Activated CD8-positive, alpha-beta T cell treated with anti-CD3 and anti-CD28 coated beads for 36 hours (primary cell): Measurements from ENCODE around the gene TGM6. TPM values are rescaled to one million over a fixed set of nuclear protein-coding genes. Genes with fewer than 3 reads are reported as not detected.

Experiments
- ATAC-seq: fragments of 200-7000 bp; cut with Tn5 transposase; one replicate; pipeline ENCODE4 v1.10.0; 2021; ENCODE audit warnings: mild to moderate bottlenecking, moderate library complexity
- CTCF ChIA-PET: fragments of 350-600 bp; sonication (Branson Sonifier 250); formaldehyde crosslinking; loops from one replicate; lab custom pipeline; 2021; ENCODE audit warnings: antibody characterized with exemption; lab: Charles Lee
- POLR2A ChIA-PET: fragments of 350-600 bp; sonication (Branson Sonifier 250); formaldehyde crosslinking; loops from one replicate; lab custom pipeline; 2021; ENCODE audit warnings: antibody characterized with exemption; lab: Charles Lee
- DNase-seq: peaks from one replicate; pipeline ENCODE4 v3.0.0-alpha.2; 2020
- H3K27ac Mint-ChIP-seq: one replicate; pipeline ENCODE4 v1.8.0; 2021; ENCODE audit warnings: mild to moderate bottlenecking, mixed read lengths
- H3K27me3 Mint-ChIP-seq: one replicate; pipeline ENCODE4 v1.8.0; 2021; ENCODE audit warnings: mixed read lengths
- H3K36me3 Mint-ChIP-seq: one replicate; pipeline ENCODE4 v1.8.0; 2021; ENCODE audit warnings: low read depth, mixed read lengths
- H3K4me1 Mint-ChIP-seq: one replicate; pipeline ENCODE4 v1.8.0; 2021; ENCODE audit warnings: low read depth, mixed read lengths
- H3K4me3 Mint-ChIP-seq: one replicate; pipeline ENCODE4 v1.8.0; 2021; ENCODE audit warnings: mild to moderate bottlenecking, moderate library complexity, mixed read lengths
- H3K9me3 Mint-ChIP-seq: one replicate; pipeline ENCODE4 v1.8.0; 2021; ENCODE audit warnings: mixed read lengths
- intact Hi-C: fragments of 100-400 bp; cut with micrococcal nuclease; formaldehyde crosslinking; loops from one replicate; pipeline ENCODE4 v1.10.0; 2022
- total RNA-seq, 2 experiments: library from RNA; stranded (reverse); gene quantifications; one replicate each; pipeline ENCODE4 v1.2.3, GENCODE V29; 2021
- TF ChIP-seq, protein P1 (sequence below): fragments of 200-600 bp; IDR thresholded peaks from one replicate; pipeline ENCODE4 v1.8.0; 2022; ENCODE audit warnings: antibody characterized with exemption, mild to moderate bottlenecking

TGM6 gene
- total RNA-seq, 2 experiments from 2014 or later = not detected

- no peak overlapping the region for H3K4me3 Mint-ChIP-seq
- POLR2A ChIA-PET = interaction anchor here (1.0 to 2.4 kb wide), 5 partner anchors 8 to 182 kb away, joined by 3 to 11 read pairs (median 4); partner anchors contain the start of gene SNRPB
- no peak overlapping the region for H3K27ac Mint-ChIP-seq
- intact Hi-C loops = no loop called here
- ATAC-seq (no peak), DNase-seq (no peak)
- no peaks in the 10 kb centered on the region for H3K27me3 Mint-ChIP-seq
- TF ChIP-seq, protein P1, sequence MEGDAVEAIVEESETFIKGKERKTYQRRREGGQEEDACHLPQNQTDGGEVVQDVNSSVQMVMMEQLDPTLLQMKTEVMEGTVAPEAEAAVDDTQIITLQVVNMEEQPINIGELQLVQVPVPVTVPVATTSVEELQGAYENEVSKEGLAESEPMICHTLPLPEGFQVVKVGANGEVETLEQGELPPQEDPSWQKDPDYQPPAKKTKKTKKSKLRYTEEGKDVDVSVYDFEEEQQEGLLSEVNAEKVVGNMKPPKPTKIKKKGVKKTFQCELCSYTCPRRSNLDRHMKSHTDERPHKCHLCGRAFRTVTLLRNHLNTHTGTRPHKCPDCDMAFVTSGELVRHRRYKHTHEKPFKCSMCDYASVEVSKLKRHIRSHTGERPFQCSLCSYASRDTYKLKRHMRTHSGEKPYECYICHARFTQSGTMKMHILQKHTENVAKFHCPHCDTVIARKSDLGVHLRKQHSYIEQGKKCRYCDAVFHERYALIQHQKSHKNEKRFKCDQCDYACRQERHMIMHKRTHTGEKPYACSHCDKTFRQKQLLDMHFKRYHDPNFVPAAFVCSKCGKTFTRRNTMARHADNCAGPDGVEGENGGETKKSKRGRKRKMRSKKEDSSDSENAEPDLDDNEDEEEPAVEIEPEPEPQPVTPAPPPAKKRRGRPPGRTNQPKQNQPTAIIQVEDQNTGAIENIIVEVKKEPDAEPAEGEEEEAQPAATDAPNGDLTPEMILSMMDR = no peak
- peaks cover 78% of the 10 kb centered on the region for H3K36me3 Mint-ChIP-seq
- H3K9me3 Mint-ChIP-seq = no peaks in the 10 kb centered on the region
- CTCF ChIA-PET = interaction anchor here (1.0 to 1.1 kb wide), 3 partner anchors 10 to 76 kb away, joined by 3 to 5 read pairs (median 3); no protein-coding TSS in a partner anchor
- H3K4me1 Mint-ChIP-seq = peaks cover 27% of the 10 kb centered on the region
Observed at GRCh38 chr20:2462484-2462883, 81.8 kb downstream of the TGM6 start.

- Mint-ChIP-seq H3K27me3 (no peaks in the 10 kb centered on the region), H3K9me3 (no peaks in the 10 kb centered on the region), H3K4me1 (peaks cover 36% of the 10 kb centered on the region), H3K27ac (peak overlapping the region; percentile 3), H3K4me3 (no peak overlapping the region), H3K36me3 (peaks cover 89% of the 10 kb centered on the region)
- no peak for DNase-seq
- POLR2A ChIA-PET = interaction anchor here (0.7 to 2.4 kb wide), 5 partner anchors 11 to 360 kb away, joined by 3 to 11 read pairs (median 4); no protein-coding TSS in a partner anchor
- CTCF ChIA-PET = interaction anchor here (0.6 to 1.1 kb wide), 3 partner anchors 12 to 211 kb away, joined by 3 to 5 read pairs (median 3); no protein-coding TSS in a partner anchor
- intact Hi-C loops = no loop called here
- TF ChIP-seq, protein P1 = no peak
- no peak for ATAC-seq
Observed at GRCh38 chr20:2463616-2464365, 83.1 kb downstream of the TGM6 start.

GRCh38 chr20:2465100-2465499 is 84.4 kb downstream of the TGM6 start:
- ATAC-seq = no peak
- H3K36me3 Mint-ChIP-seq = peaks cover 93% of the 10 kb centered on the region
- intact Hi-C loops = no loop called here
- no peaks in the 10 kb centered on the region for H3K27me3 Mint-ChIP-seq
- TF ChIP-seq, protein P1 = no peak
- ChIA-PET CTCF (interaction anchor here (1.0 kb wide), 1 partner anchor 13 kb away, joined by 3 read pairs; no protein-coding TSS in a partner anchor), POLR2A (interaction anchor here (0.9 kb wide), 1 partner anchor 78 kb away, joined by 3 read pairs; no protein-coding TSS in a partner anchor)
- no peak overlapping the region for H3K27ac Mint-ChIP-seq
- no peaks in the 10 kb centered on the region for H3K9me3 Mint-ChIP-seq
- H3K4me3 Mint-ChIP-seq = no peak overlapping the region
- no peak for DNase-seq
- peaks cover 44% of the 10 kb centered on the region for H3K4me1 Mint-ChIP-seq

DNA sequence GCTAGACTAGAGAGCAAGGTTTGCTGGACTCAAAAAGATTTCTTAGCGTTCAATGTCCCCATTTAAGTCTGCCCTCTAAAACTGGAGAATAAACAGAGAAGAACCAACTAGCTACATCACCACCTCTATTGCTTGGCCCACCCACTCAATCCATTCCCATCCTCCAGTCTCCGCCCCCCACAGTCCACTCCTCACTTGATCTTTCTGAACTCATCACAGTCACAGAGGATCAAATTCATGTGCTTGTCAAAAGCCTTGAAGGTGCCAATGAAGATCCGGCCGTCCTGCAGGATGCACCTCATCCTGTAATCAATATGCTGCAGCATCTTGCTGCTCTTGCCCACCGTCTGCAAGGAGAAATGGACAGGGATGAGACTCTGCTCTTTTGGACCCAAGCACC is 86.7 kb downstream of the TGM6 start:
- Mint-ChIP-seq H3K27me3 (no peaks in the 10 kb centered on the region), H3K9me3 (no peaks in the 10 kb centered on the region), H3K27ac (peak overlapping the region; percentile 87), H3K36me3 (peaks cover 79% of the 10 kb centered on the region), H3K4me3 (peak overlapping the region; percentile 89), H3K4me1 (peaks cover 56% of the 10 kb centered on the region)
- TF ChIP-seq, protein P1 = no peak
- ChIA-PET POLR2A (interaction anchor here (0.6 to 7.7 kb wide), 9 partner anchors 8 to 186 kb away, joined by 3 to 92 read pairs (median 5); partner anchors contain the start of genes NOP56 and ZNF343), CTCF (interaction anchor here (1.2 to 6.1 kb wide), 5 partner anchors 10 to 81 kb away, joined by 3 to 53 read pairs (median 8); no protein-coding TSS in a partner anchor)
- no peak for DNase-seq
- intact Hi-C loops = no loop called here
- ATAC-seq = no peak
